ENCODE data around the gene HIVEP3. TPM values are rescaled to one million over a fixed set of nuclear protein-coding genes. Genes with fewer than 3 reads are reported as not detected.

The HIVEP3 gene
- total and polyA plus RNA-seq, 4 experiments from 2014 or later, result 8.2 to 12.8 (median 10.8) TPM

DNA sequence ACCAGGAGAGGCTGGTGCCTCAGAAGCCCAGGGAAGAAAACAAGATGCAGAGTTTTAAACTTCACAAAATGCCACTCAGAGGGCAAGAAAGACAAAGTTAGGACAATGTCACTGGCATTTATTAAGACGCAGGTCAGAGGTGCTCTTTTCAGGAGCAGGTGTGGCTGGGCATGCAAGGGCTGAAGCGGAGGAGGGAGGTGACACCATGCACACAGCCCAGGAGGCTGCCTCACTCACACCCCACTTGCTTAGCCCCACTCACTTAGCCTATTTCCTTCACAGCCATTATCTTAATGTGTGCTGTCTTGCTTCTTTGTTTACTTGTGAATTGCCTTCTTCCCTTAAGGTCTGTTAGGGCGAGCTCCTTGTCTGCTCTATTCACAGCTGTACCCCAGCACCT lies 17.2 kb downstream of the HIVEP3 start:
- Histone ChIP-seq H3K9me3 (ENCODE audit: control insufficient read depth in 1 of 2, low read length in 2 of 2) (no peaks in the 10 kb centered on the region), H3K4me3 (ENCODE audit: low read length in 2 of 2) (no peak overlapping the region), H3K4me1 (ENCODE audit: insufficient read depth, low read length) (peaks cover 82% of the 10 kb centered on the region), H3K27ac (ENCODE audit: low read depth, low read length) (no peak overlapping the region), H3K27me3 (ENCODE audit: insufficient read depth, low read length) (no peaks in the 10 kb centered on the region), H3K36me3 (ENCODE audit: insufficient read depth, low read length) (no peaks in the 10 kb centered on the region)
- Mint-ChIP-seq H3K9me3 (peaks cover 0 to 3% (median 0%) of the 10 kb centered on the region in 8 donors), H3K27me3 (no peaks in the 10 kb centered on the region), H3K27ac (peak overlapping the region; percentile 75 to 95 (median 87)), H3K36me3 (peaks cover 0 to 5% of the 10 kb centered on the region in 2 donors), H3K4me3 (peak overlapping the region in 5 of 8 donors; percentile 7 to 79 (median 54)), H3K4me1 (peaks cover 76 to 87% (median 81%) of the 10 kb centered on the region in 4 donors)
- ChIA-PET POLR2A (ENCODE audit: partially characterized antibody) (interaction anchor here (3.0 to 9.8 kb wide), 2 partner anchors 9 to 13 kb away, joined by 23 to 175 read pairs; partner anchors contain the start of gene HIVEP3), CTCF (ENCODE audit: partially characterized antibody) (interaction anchor here (1.0 to 1.5 kb wide), 3 partner anchors 10 to 19 kb away, joined by 3 to 5 read pairs (median 3); no protein-coding TSS in a partner anchor)
- DNase-seq, result no peak
- intact Hi-C loops (cut with micrococcal nuclease), result no loop called here

DNA sequence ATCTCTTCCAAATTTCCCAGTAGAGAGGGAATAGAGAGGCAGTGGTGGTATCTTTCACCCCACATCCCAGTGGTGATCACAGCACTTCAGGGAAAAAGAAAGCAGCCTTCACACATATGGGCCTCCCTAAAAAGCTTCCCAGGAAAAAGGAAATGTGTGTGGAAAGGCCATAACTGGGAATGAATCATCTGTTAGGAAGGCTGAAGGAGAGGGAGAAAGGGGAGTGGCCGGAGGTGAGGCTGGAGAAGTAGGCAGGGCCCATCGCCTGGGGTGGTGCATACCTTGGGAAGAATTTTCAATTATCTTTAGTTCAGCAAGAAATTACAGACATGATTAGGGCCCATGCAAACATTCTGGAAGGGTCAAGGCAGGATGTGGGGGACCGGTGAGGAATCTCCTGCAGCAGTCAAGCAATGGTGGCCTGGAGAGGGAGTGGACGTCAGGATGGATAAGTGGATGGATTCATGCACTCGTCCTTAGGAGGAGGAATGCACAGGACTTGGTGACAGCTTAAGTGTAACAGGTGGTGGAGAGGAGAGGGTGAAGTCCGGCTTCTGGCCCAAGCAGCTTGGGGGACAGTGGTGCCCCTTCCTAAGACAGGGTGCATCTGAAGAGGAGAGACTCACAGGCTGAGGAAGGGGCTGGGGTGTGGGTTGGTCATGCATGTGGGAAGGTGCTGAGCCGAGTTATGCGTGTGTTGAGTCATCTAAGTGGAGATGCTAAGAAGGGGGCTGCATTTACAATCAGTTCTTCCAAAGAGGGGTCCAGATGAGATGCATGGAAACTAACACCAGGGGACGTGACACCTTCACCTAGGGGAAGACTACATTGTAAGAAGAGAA lies 17.9 kb downstream of the HIVEP3 start:
- peaks cover 0 to 5% of the 10 kb centered on the region in 2 donors for H3K36me3 Mint-ChIP-seq
- H3K36me3 ChIP-seq (ENCODE audit: insufficient read depth, low read length), result no peaks in the 10 kb centered on the region
- no peak overlapping the region for H3K27ac ChIP-seq (ENCODE audit: low read depth, low read length)

DNA sequence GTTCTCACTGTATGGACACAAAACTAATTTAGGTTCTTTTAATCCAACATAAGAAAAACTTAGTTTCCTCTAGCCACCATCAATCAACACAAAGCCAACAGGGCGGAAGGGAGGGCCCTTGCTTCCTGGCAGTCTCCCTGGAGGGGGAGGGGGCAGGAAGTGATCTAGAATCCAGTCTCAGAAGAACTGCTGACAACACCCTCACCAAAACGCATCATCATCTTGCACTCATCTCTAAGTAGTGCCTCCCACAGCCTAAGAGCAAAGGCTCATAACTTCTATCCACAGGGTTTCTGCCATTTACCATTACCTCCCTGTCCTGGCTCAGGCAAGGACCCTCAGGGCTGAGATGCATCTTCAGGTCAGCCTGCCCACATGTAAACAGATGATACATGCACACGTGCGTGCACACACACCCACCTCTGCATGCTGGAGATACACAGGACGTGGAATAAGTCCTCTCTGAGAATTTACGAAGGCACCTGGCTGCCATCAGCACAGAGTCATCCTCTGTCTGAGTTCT lies 20.5 kb downstream of the HIVEP3 start:
- H3K4me3 Mint-ChIP-seq, result peak overlapping the region; percentile 40 to 87 (median 81)
- peak overlapping the region in 1 of 2 donors; percentile 36 for H3K4me3 ChIP-seq (ENCODE audit: low read length in 2 of 2)
- CTCF ChIA-PET (ENCODE audit: partially characterized antibody), result interaction anchor here (1.2 to 2.1 kb wide), 3 partner anchors 11 to 21 kb away, joined by 3 to 8 read pairs (median 3); partner anchors contain the start of gene HIVEP3
- intact Hi-C loops (cut with micrococcal nuclease), result loop anchor here (1.0 to 10.0 kb wide), 4 partner anchors 18 to 787 kb away; partner anchors contain the start of gene YBX1
- no peaks in the 10 kb centered on the region for H3K27me3 Mint-ChIP-seq
- H3K9me3 ChIP-seq (ENCODE audit: control insufficient read depth in 1 of 2, low read length in 2 of 2), result no peaks in the 10 kb centered on the region
- H3K27ac Mint-ChIP-seq, result peak overlapping the region; percentile 91 to 99 (median 96)
- peaks cover 95% of the 10 kb centered on the region for H3K4me1 ChIP-seq (ENCODE audit: insufficient read depth, low read length)
- no peaks in the 10 kb centered on the region for H3K36me3 Mint-ChIP-seq
- H3K27me3 ChIP-seq (ENCODE audit: insufficient read depth, low read length), result no peaks in the 10 kb centered on the region
- no peaks in the 10 kb centered on the region for H3K36me3 ChIP-seq (ENCODE audit: insufficient read depth, low read length)
- H3K27ac ChIP-seq (ENCODE audit: low read depth, low read length), result peak overlapping the region; percentile 58
- POLR2A ChIA-PET (ENCODE audit: partially characterized antibody), result interaction anchor here (9.8 kb wide), 1 partner anchor 16 kb away, joined by 175 read pairs; the partner anchor contains the start of gene HIVEP3
- DNase-seq, result peak; percentile 83 to 92 (median 88)
- peaks cover 0 to 3% (median 0%) of the 10 kb centered on the region in 8 donors for H3K9me3 Mint-ChIP-seq
- peaks cover 78 to 90% (median 81%) of the 10 kb centered on the region in 4 donors for H3K4me1 Mint-ChIP-seq

More for the DNA sequence above, 17.9 kb downstream of the HIVEP3 start:
- Mint-ChIP-seq H3K4me3 (peak overlapping the region in 2 of 8 donors; percentile 11 to 79), H3K9me3 (peaks cover 0 to 3% (median 0%) of the 10 kb centered on the region in 8 donors), H3K27ac (peak overlapping the region; percentile 64 to 95 (median 89)), H3K4me1 (peaks cover 74 to 88% (median 79%) of the 10 kb centered on the region in 4 donors), H3K27me3 (no peaks in the 10 kb centered on the region)
- intact Hi-C loops (cut with micrococcal nuclease), result no loop called here
- POLR2A ChIA-PET (ENCODE audit: partially characterized antibody), result interaction anchor here (1.5 to 9.8 kb wide), 3 partner anchors 9 to 13 kb away, joined by 5 to 175 read pairs (median 23); partner anchors contain the start of gene HIVEP3
- no peak overlapping the region for H3K4me3 ChIP-seq (ENCODE audit: low read length in 2 of 2)
- H3K9me3 ChIP-seq (ENCODE audit: control insufficient read depth in 1 of 2, low read length in 2 of 2), result no peaks in the 10 kb centered on the region
- peaks cover 87% of the 10 kb centered on the region for H3K4me1 ChIP-seq (ENCODE audit: insufficient read depth, low read length)
- CTCF ChIA-PET (ENCODE audit: partially characterized antibody), result interaction anchor here (0.5 to 2.1 kb wide), 5 partner anchors 10 to 85 kb away, joined by 3 to 11 read pairs (median 3); no protein-coding TSS in a partner anchor
- H3K27me3 ChIP-seq (ENCODE audit: insufficient read depth, low read length), result no peaks in the 10 kb centered on the region
- DNase-seq, result no peak

DNA sequence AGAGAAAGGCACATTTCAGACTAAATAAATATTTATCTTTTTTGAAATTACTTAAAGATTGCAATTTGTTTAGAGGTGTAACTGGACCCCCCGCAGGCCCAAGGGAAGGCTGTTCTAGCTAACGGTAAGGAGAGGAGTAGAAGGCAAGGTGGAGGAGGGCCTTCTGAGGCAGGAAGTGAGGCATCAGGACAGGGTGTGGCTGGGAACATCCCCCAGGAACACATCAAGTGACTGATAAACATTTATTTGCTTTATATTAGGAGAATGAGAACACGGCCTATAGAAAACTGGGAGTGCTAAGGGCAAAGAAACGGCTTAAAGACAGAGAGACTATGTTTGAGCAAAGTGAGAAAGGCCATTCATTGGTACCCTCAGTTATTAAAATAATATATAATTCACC lies 23.2 kb downstream of the HIVEP3 start:
- CTCF ChIA-PET (ENCODE audit: partially characterized antibody), result no interaction called here
- H3K27ac ChIP-seq (ENCODE audit: low read depth, low read length), result no peak overlapping the region

DNA sequence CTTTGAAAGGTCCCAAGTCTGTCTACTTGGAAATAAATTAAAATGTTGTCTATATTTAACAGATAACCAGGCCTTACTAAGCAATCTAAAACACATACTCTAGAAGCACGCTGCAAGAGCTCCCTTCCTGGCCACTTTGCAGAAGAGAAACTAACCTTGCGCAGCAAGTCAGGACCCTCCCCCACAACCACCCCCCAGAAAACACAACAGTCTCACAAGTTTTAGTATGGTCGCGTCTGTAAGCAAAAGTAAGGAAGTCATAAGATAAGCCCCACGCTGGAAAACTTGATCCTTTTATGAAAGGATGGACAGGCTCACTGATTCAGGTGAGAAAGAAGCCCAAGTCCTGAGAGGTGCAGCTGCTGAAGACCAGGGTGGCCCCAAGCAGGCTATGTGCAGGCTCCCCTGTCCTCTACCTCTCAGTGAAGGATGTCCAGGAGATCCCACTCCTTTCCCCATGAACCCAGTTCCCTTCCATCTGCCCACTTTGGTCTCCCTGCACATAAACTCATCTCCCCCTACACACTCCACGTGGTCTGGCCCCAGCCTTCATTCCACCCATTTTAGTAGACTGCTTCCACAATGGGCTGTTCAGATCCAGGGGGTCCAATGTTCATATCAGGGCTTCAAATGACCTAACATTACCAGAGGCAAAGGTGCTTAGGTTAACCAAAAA lies 23.8 kb downstream of the HIVEP3 start:
- H3K4me1 Mint-ChIP-seq, result peaks cover 61 to 90% (median 77%) of the 10 kb centered on the region in 4 donors
- no peak for DNase-seq
- Histone ChIP-seq H3K27ac (ENCODE audit: low read depth, low read length) (no peak overlapping the region), H3K4me3 (ENCODE audit: low read length in 2 of 2) (no peak overlapping the region), H3K4me1 (ENCODE audit: insufficient read depth, low read length) (peaks cover 87% of the 10 kb centered on the region), H3K27me3 (ENCODE audit: insufficient read depth, low read length) (no peaks in the 10 kb centered on the region), H3K36me3 (ENCODE audit: insufficient read depth, low read length) (no peaks in the 10 kb centered on the region), H3K9me3 (ENCODE audit: control insufficient read depth in 1 of 2, low read length in 2 of 2) (no peaks in the 10 kb centered on the region)
- H3K36me3 Mint-ChIP-seq, result no peaks in the 10 kb centered on the region
- H3K27me3 Mint-ChIP-seq, result no peaks in the 10 kb centered on the region
- H3K27ac Mint-ChIP-seq, result peak overlapping the region; percentile 38 to 90 (median 77)
- CTCF ChIA-PET (ENCODE audit: partially characterized antibody), result interaction anchor here (0.7 kb wide), 1 partner anchor 21 kb away, joined by 3 read pairs; no protein-coding TSS in a partner anchor
- intact Hi-C loops (cut with micrococcal nuclease), result loop anchor here (5.0 to 10.0 kb wide), 4 partner anchors 83 to 790 kb away; partner anchors contain the start of gene YBX1
- H3K4me3 Mint-ChIP-seq, result peak overlapping the region in 5 of 8 donors; percentile 4 to 67 (median 28)
- POLR2A ChIA-PET (ENCODE audit: partially characterized antibody), result interaction anchor here (1.0 to 7.8 kb wide), 2 partner anchors 11 to 22 kb away, joined by 3 to 221 read pairs; partner anchors contain the start of gene HIVEP3
- peaks cover 0 to 3% (median 0%) of the 10 kb centered on the region in 8 donors for H3K9me3 Mint-ChIP-seq

More for the DNA sequence above, 23.2 kb downstream of the HIVEP3 start:
- POLR2A ChIA-PET (ENCODE audit: partially characterized antibody), result interaction anchor here (1.2 to 7.8 kb wide), 2 partner anchors 21 to 24 kb away, joined by 7 to 221 read pairs; partner anchors contain the start of gene HIVEP3
- no peaks in the 10 kb centered on the region for H3K36me3 Mint-ChIP-seq
- H3K27me3 Mint-ChIP-seq, result no peaks in the 10 kb centered on the region
- peaks cover 0 to 3% (median 0%) of the 10 kb centered on the region in 8 donors for H3K9me3 Mint-ChIP-seq
- H3K4me1 ChIP-seq (ENCODE audit: insufficient read depth, low read length), result peaks cover 93% of the 10 kb centered on the region
- DNase-seq, result no peak
- H3K4me3 Mint-ChIP-seq, result peak overlapping the region in 1 of 8 donors; percentile 49
- no peaks in the 10 kb centered on the region for H3K27me3 ChIP-seq (ENCODE audit: insufficient read depth, low read length)
- no peak overlapping the region for H3K4me3 ChIP-seq (ENCODE audit: low read length in 2 of 2)
- peaks cover 64 to 90% (median 78%) of the 10 kb centered on the region in 4 donors for H3K4me1 Mint-ChIP-seq
- H3K9me3 ChIP-seq (ENCODE audit: control insufficient read depth in 1 of 2, low read length in 2 of 2), result no peaks in the 10 kb centered on the region
- peak overlapping the region in 4 of 7 donors; percentile 57 to 90 (median 74) for H3K27ac Mint-ChIP-seq
- H3K36me3 ChIP-seq (ENCODE audit: insufficient read depth, low read length), result no peaks in the 10 kb centered on the region
- intact Hi-C loops (cut with micrococcal nuclease), result loop anchor here (10.0 kb wide), 2 partner anchors 231 to 789 kb away; partner anchors contain the start of gene YBX1

DNA sequence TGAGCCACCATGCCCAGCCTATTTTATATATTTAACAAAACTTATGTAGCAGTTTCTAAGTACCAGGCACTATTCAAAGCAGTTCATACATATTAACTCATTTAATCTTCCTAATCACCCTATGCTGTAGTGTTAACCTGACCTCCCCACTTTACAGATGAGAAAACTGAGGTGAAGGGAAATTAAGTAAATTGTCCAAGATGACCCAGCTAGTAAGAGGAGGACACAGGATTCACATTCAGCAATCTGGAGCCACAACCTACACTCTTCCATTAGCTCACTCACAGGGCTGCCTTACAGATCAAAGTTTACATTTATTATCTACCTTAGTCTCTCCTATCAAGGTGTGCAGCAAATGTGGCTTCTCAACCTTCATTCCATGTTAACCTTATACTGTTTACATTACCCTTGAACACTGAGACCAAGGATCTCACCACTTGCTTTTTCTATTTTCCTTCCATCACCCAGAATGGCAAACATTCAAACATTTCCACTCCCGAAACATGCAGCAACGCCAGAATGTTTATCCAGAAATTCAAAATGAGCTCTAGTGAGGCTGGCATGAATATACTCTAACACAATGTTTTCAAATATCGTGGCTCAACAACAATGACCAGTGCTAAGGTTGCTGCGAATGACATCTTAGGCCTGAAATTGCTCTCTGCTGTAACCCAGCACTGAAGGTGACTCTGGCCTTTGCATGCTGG lies 24.5 kb downstream of the HIVEP3 start:
- Histone ChIP-seq H3K27ac (ENCODE audit: low read depth, low read length) (no peak overlapping the region), H3K4me3 (ENCODE audit: low read length in 2 of 2) (no peak overlapping the region), H3K36me3 (ENCODE audit: insufficient read depth, low read length) (no peaks in the 10 kb centered on the region), H3K27me3 (ENCODE audit: insufficient read depth, low read length) (no peaks in the 10 kb centered on the region), H3K9me3 (ENCODE audit: control insufficient read depth in 1 of 2, low read length in 2 of 2) (no peaks in the 10 kb centered on the region), H3K4me1 (ENCODE audit: insufficient read depth, low read length) (peaks cover 80% of the 10 kb centered on the region)
- no peak for DNase-seq
- no peaks in the 10 kb centered on the region for H3K36me3 Mint-ChIP-seq
- peaks cover 56 to 86% (median 72%) of the 10 kb centered on the region in 4 donors for H3K4me1 Mint-ChIP-seq
- peak overlapping the region in 2 of 8 donors; percentile 7 to 67 for H3K4me3 Mint-ChIP-seq
- intact Hi-C loops (cut with micrococcal nuclease), result loop anchor here (5.0 to 10.0 kb wide), 4 partner anchors 82 to 791 kb away; partner anchors contain the start of gene YBX1
- H3K27me3 Mint-ChIP-seq, result no peaks in the 10 kb centered on the region
- POLR2A ChIA-PET (ENCODE audit: partially characterized antibody), result interaction anchor here (1.0 to 7.8 kb wide), 3 partner anchors 9 to 22 kb away, joined by 3 to 221 read pairs (median 23); partner anchors contain the start of gene HIVEP3
- peak overlapping the region; percentile 38 to 90 (median 77) for H3K27ac Mint-ChIP-seq
- CTCF ChIA-PET (ENCODE audit: partially characterized antibody), result interaction anchor here (0.7 kb wide), 1 partner anchor 21 kb away, joined by 3 read pairs; no protein-coding TSS in a partner anchor
- peaks cover 0 to 3% (median 0%) of the 10 kb centered on the region in 8 donors for H3K9me3 Mint-ChIP-seq
